ENCODE data around the gene OR1I1. TPM values are rescaled to one million over a fixed set of nuclear protein-coding genes. Genes with fewer than 3 reads are reported as not detected.

OR1I1 gene
- total and polyA plus RNA-seq, 4 donors, result 0.13 TPM; not detected in 3

Other genes with a start within 250 kb of the OR1I1 start
- gene OR7A5, start 247.0 kb upstream of the OR1I1 start, total RNA-seq, result not detected
- gene OR7A5, start 247.0 kb upstream of the OR1I1 start, polyA plus RNA-seq, result not detected
- not detected for gene OR7C1, start 247.0 kb upstream of the OR1I1 start, total RNA-seq
- under 1 TPM in 1 of 2 donors, not detected in 1; 0.13 TPM for gene OR7C1, start 247.0 kb upstream of the OR1I1 start, polyA plus RNA-seq
- gene OR7A10, start 233.3 kb upstream of the OR1I1 start, total RNA-seq, result not detected
- gene OR7A10, start 233.3 kb upstream of the OR1I1 start, polyA plus RNA-seq, result not detected
- not detected for gene OR7A17, start 196.1 kb upstream of the OR1I1 start, total RNA-seq
- gene OR7A17, start 196.1 kb upstream of the OR1I1 start, polyA plus RNA-seq, result not detected
- gene OR7C2, start 140.7 kb upstream of the OR1I1 start, total RNA-seq, result not detected
- not detected for gene OR7C2, start 140.7 kb upstream of the OR1I1 start, polyA plus RNA-seq
- gene SLC1A6, start 102.3 kb upstream of the OR1I1 start, total RNA-seq, result not detected
- gene SLC1A6, start 102.3 kb upstream of the OR1I1 start, polyA plus RNA-seq, result under 1 TPM in 1 of 2 donors, not detected in 1; 0.13 TPM
- gene CASP14, start 32.7 kb upstream of the OR1I1 start, total RNA-seq, result not detected
- gene CASP14, start 32.7 kb upstream of the OR1I1 start, polyA plus RNA-seq, result not detected
- 10 to 100 TPM; 49.9 to 53.5 TPM for gene SYDE1, start 25.2 kb downstream of the OR1I1 start, total RNA-seq
- 10 to 100 TPM; 11.4 to 35.8 TPM for gene SYDE1, start 25.2 kb downstream of the OR1I1 start, polyA plus RNA-seq
- 100 to 1,000 TPM; 376 to 423 TPM for gene NOTCH3, start 118.8 kb downstream of the OR1I1 start, total RNA-seq
- gene NOTCH3, start 118.8 kb downstream of the OR1I1 start, polyA plus RNA-seq, result 100 to 1,000 TPM in 1 of 2 donors, 10 to 100 TPM in 1; 23.5 to 160 TPM
- gene EPHX3, start 150.2 kb downstream of the OR1I1 start, total RNA-seq, result 1 to 10 TPM in 1 of 2 donors, under 1 TPM in 1; 0.48 to 1.0 TPM
- gene EPHX3, start 150.2 kb downstream of the OR1I1 start, polyA plus RNA-seq, result 1 to 10 TPM in 1 of 2 donors, not detected in 1; 1.0 TPM

Data from aorta (tissue), 4 donors.